ENCODE results near the gene ACYP2.

Gene ACYP2

GRCh38 chr2:54330162-54330925 is 214.9 kb downstream of the ACYP2 start:
- peak; percentile 97 for DNase-seq

- peak; percentile 71 for DNase-seq
Measured at GRCh38 chr2:54330926-54331835, 215.8 kb downstream of the ACYP2 start.

GRCh38 chr2:54332386-54332785 is 217.0 kb downstream of the ACYP2 start:
- DNase-seq = no peak

GRCh38 chr2:54336136-54336976 is 220.9 kb downstream of the ACYP2 start:
- DNase-seq = no peak

- no peak for DNase-seq
Measured at GRCh38 chr2:54336977-54337255, 221.5 kb downstream of the ACYP2 start.

- DNase-seq = no peak
Measured at GRCh38 chr2:54341656-54342055, 226.2 kb downstream of the ACYP2 start.

- no peak for DNase-seq
Measured at GRCh38 chr2:54342603-54343002, 227.2 kb downstream of the ACYP2 start.

GRCh38 chr2:54347622-54348021 is 232.2 kb downstream of the ACYP2 start:
- no peak for DNase-seq

GRCh38 chr2:54348646-54349045 is 233.2 kb downstream of the ACYP2 start:
- no peak for DNase-seq

- DNase-seq = no peak
Measured at GRCh38 chr2:54350426-54350825, 235.0 kb downstream of the ACYP2 start.

GRCh38 chr2:54353216-54353615 is 237.8 kb downstream of the ACYP2 start:
- peak; percentile 7 for DNase-seq

Measured in NCI-H2227 treated with DMSO at 0.1 percent for 48 hours (cell line).